Measurements from ENCODE around the gene SCRN1. TPM values are rescaled to one million over a fixed set of nuclear protein-coding genes. Genes with fewer than 3 reads are reported as not detected.

The SCRN1 gene
- polyA plus RNA-seq, 1 donor from 2014 or later, result 130 TPM

- Histone ChIP-seq H3K9ac (ENCODE audit: low read length) (no peak overlapping the region), H3K4me2 (ENCODE audit: low read length) (no peak overlapping the region), H3K27ac (ENCODE audit: low read length) (no peak overlapping the region), H3K79me2 (replicated peaks; ENCODE audit: insufficient read depth, low read length) (no peaks in the 10 kb centered on the region), H3K9me2 (ENCODE audit: insufficient read depth, low read length) (no peaks in the 10 kb centered on the region), H3K9me3 (ENCODE audit: low read length) (no peaks in the 10 kb centered on the region), H2AFZ (ENCODE audit: low read depth, low read length) (no peak overlapping the region), H3K27me3 (ENCODE audit: insufficient read depth, low read depth, low read length) (no peaks in the 10 kb centered on the region), H3F3A (ENCODE audit: insufficient read depth, low read length, poor library complexity, severe bottlenecking) (no peaks in the 10 kb centered on the region), H3K4me3 (ENCODE audit: low read length) (no peak overlapping the region), H3K36me3 (ENCODE audit: insufficient read depth, low read length) (no peaks in the 10 kb centered on the region), H4K20me1 (ENCODE audit: insufficient read depth) (no peaks in the 10 kb centered on the region)
- TF ChIP-seq EP300 (conservative IDR thresholded peaks at IDR 0.05; ENCODE audit: poor library complexity, severe bottlenecking), result no peak
- TF ChIP-seq TAF1 (IDR thresholded peaks at IDR 0.05; ENCODE audit: low read depth), result no peak
- no peak for TF ChIP-seq MXI1 (conservative IDR thresholded peaks at IDR 0.05; ENCODE audit: poor library complexity, severe bottlenecking)
- TF ChIP-seq EZH2 (IDR thresholded peaks at IDR 0.05; ENCODE audit: borderline replicate concordance, insufficient read depth, low read length, poor library complexity, severe bottlenecking), result no peak
- TF ChIP-seq, protein P1, sequence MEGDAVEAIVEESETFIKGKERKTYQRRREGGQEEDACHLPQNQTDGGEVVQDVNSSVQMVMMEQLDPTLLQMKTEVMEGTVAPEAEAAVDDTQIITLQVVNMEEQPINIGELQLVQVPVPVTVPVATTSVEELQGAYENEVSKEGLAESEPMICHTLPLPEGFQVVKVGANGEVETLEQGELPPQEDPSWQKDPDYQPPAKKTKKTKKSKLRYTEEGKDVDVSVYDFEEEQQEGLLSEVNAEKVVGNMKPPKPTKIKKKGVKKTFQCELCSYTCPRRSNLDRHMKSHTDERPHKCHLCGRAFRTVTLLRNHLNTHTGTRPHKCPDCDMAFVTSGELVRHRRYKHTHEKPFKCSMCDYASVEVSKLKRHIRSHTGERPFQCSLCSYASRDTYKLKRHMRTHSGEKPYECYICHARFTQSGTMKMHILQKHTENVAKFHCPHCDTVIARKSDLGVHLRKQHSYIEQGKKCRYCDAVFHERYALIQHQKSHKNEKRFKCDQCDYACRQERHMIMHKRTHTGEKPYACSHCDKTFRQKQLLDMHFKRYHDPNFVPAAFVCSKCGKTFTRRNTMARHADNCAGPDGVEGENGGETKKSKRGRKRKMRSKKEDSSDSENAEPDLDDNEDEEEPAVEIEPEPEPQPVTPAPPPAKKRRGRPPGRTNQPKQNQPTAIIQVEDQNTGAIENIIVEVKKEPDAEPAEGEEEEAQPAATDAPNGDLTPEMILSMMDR (IDR thresholded peaks at IDR 0.05; ENCODE audit: poor library complexity, severe bottlenecking), result no peak
- TF ChIP-seq POLR2AphosphoS5 (IDR thresholded peaks at IDR 0.05), result no peak
- no peak for TF ChIP-seq SMC3 (conservative IDR thresholded peaks at IDR 0.05; ENCODE audit: poor library complexity)
- TF ChIP-seq, protein P2, sequence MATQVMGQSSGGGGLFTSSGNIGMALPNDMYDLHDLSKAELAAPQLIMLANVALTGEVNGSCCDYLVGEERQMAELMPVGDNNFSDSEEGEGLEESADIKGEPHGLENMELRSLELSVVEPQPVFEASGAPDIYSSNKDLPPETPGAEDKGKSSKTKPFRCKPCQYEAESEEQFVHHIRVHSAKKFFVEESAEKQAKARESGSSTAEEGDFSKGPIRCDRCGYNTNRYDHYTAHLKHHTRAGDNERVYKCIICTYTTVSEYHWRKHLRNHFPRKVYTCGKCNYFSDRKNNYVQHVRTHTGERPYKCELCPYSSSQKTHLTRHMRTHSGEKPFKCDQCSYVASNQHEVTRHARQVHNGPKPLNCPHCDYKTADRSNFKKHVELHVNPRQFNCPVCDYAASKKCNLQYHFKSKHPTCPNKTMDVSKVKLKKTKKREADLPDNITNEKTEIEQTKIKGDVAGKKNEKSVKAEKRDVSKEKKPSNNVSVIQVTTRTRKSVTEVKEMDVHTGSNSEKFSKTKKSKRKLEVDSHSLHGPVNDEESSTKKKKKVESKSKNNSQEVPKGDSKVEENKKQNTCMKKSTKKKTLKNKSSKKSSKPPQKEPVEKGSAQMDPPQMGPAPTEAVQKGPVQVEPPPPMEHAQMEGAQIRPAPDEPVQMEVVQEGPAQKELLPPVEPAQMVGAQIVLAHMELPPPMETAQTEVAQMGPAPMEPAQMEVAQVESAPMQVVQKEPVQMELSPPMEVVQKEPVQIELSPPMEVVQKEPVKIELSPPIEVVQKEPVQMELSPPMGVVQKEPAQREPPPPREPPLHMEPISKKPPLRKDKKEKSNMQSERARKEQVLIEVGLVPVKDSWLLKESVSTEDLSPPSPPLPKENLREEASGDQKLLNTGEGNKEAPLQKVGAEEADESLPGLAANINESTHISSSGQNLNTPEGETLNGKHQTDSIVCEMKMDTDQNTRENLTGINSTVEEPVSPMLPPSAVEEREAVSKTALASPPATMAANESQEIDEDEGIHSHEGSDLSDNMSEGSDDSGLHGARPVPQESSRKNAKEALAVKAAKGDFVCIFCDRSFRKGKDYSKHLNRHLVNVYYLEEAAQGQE (IDR thresholded peaks at IDR 0.05; ENCODE audit: borderline replicate concordance), result no peak
- TF ChIP-seq RAD21 (conservative IDR thresholded peaks at IDR 0.05), result no peak
These were observed 113.9 kb downstream of the SCRN1 start for GRCh38 chr7:29875741-29876140.

GRCh38 chr7:29873644-29874294 is 115.8 kb downstream of the SCRN1 start:
- Histone ChIP-seq H3K36me3 (ENCODE audit: insufficient read depth, low read length) (no peaks in the 10 kb centered on the region), H3K27me3 (ENCODE audit: insufficient read depth, low read depth, low read length) (no peaks in the 10 kb centered on the region), H3F3A (ENCODE audit: insufficient read depth, low read length, poor library complexity, severe bottlenecking) (no peaks in the 10 kb centered on the region), H3K9me2 (ENCODE audit: insufficient read depth, low read length) (no peaks in the 10 kb centered on the region), H4K20me1 (ENCODE audit: insufficient read depth) (no peaks in the 10 kb centered on the region), H3K4me3 (ENCODE audit: low read length) (no peak overlapping the region), H3K27ac (ENCODE audit: low read length) (no peak overlapping the region), H3K9ac (ENCODE audit: low read length) (no peak overlapping the region), H3K4me2 (ENCODE audit: low read length) (no peak overlapping the region), H3K9me3 (ENCODE audit: low read length) (no peaks in the 10 kb centered on the region), H3K79me2 (replicated peaks; ENCODE audit: insufficient read depth, low read length) (no peaks in the 10 kb centered on the region), H2AFZ (ENCODE audit: low read depth, low read length) (no peak overlapping the region)
- TF ChIP-seq EP300 (conservative IDR thresholded peaks at IDR 0.05; ENCODE audit: poor library complexity, severe bottlenecking) (no peak), TAF1 (IDR thresholded peaks at IDR 0.05; ENCODE audit: low read depth) (no peak), POLR2AphosphoS5 (IDR thresholded peaks at IDR 0.05) (no peak), EZH2 (IDR thresholded peaks at IDR 0.05; ENCODE audit: borderline replicate concordance, insufficient read depth, low read length, poor library complexity, severe bottlenecking) (no peak), SMC3 (conservative IDR thresholded peaks at IDR 0.05; ENCODE audit: poor library complexity) (no peak), RAD21 (conservative IDR thresholded peaks at IDR 0.05) (no peak), MXI1 (conservative IDR thresholded peaks at IDR 0.05; ENCODE audit: poor library complexity, severe bottlenecking) (no peak)
- TF ChIP-seq, protein P1 (IDR thresholded peaks at IDR 0.05; ENCODE audit: poor library complexity, severe bottlenecking), result no peak
- TF ChIP-seq, protein P2 (IDR thresholded peaks at IDR 0.05; ENCODE audit: borderline replicate concordance), result no peak

All from neural cell (in vitro differentiated cells).